HG03442 (cell line): Measurements from ENCODE around the gene PRR3.
"Not testable (repeated sequence)": the region's sequence is repeated elsewhere in the genome, so short reads cannot be mapped to it uniquely, and the experiment has no call there.

Source experiments
- ATAC-seq: cut with Tn5 transposase; IDR thresholded peaks from one replicate; pipeline ENCODE4 v1.9.1; 2021; ENCODE audit warnings: mild to moderate bottlenecking, moderate library complexity; ENCODE audit not compliant: unreplicated experiment

PRR3 gene

GRCh38 chr6:30570263-30570662, 13.2 kb downstream of the PRR3 start:
- no peak for ATAC-seq

GRCh38 chr6:30570740-30571074, 13.6 kb downstream of the PRR3 start:
- peak; percentile 19 for ATAC-seq

GRCh38 chr6:30571075-30571761, 14.1 kb downstream of the PRR3 start, which contains the start of gene ABCF1:
Gene ABCF1 (plus strand): TSS chr6:30571442. CDS start chr6:30571488, 46 bp downstream.
- ATAC-seq, result peak; percentile 86

GRCh38 chr6:30571762-30572082, 14.6 kb downstream of the PRR3 start:
- no peak for ATAC-seq

GRCh38 chr6:30572148-30572547, 15.1 kb downstream of the PRR3 start:
- no peak for ATAC-seq

- ATAC-seq, result no peak
Observed at GRCh38 chr6:30573113-30573512, 16.0 kb downstream of the PRR3 start.

- no peak for ATAC-seq
Observed at GRCh38 chr6:30578051-30578450, 21.0 kb downstream of the PRR3 start.

- ATAC-seq, result no peak
Observed at GRCh38 chr6:30583921-30584320, 26.8 kb downstream of the PRR3 start.

- ATAC-seq, result no peak
Observed at GRCh38 chr6:30589754-30590358, 32.8 kb downstream of the PRR3 start.

GRCh38 chr6:30590509-30590908, 33.4 kb downstream of the PRR3 start:
- ATAC-seq, result no peak

GRCh38 chr6:30591008-30591407, 33.9 kb downstream of the PRR3 start:
- ATAC-seq, result no peak

GRCh38 chr6:30592287-30592686, 35.2 kb downstream of the PRR3 start:
- no peak for ATAC-seq

- ATAC-seq, result not testable (repeated sequence)
Observed at GRCh38 chr6:30597315-30598144, 40.4 kb downstream of the PRR3 start.

GRCh38 chr6:30598912-30599624, 42.0 kb downstream of the PRR3 start:
- no peak for ATAC-seq

GRCh38 chr6:30599625-30600324, 42.7 kb downstream of the PRR3 start:
- no peak for ATAC-seq

GRCh38 chr6:30600451-30600961, 43.4 kb downstream of the PRR3 start:
- ATAC-seq, result no peak

GRCh38 chr6:30601436-30601814, 44.3 kb downstream of the PRR3 start:
- ATAC-seq, result no peak

- ATAC-seq, result no peak
Observed at GRCh38 chr6:30601815-30602641, 44.9 kb downstream of the PRR3 start.

- ATAC-seq, result no peak
Observed at GRCh38 chr6:30603961-30604360, 46.9 kb downstream of the PRR3 start.

GRCh38 chr6:30610065-30610464, 53.0 kb downstream of the PRR3 start:
- ATAC-seq, result no peak
